Gastrocnemius medialis (tissue), 4 donors: ENCODE measurements around the gene ITFG1. TPM values are rescaled to one million over a fixed set of nuclear protein-coding genes. Genes with fewer than 3 reads are reported as not detected.

ENCODE experiments used
- ATAC-seq, 2 donors: fragments of 150-250 bp; one replicate each; pipeline ENCODE4 v1.9.1; 2016
- DNase-seq, 2 donors: peaks; one replicate each; pipeline ENCODE4 v3.0.0-alpha.2; 2019
- H3K27ac ChIP-seq, 4 donors: fragments of 200-600 bp; sonication (generic); 1 replicate in 1 of 4; 2 replicates in 3 of 4; pipeline ENCODE4 v1.5.1; 2016 to 2018; ENCODE audit warnings: mild to moderate bottlenecking in 2 of 4, moderate library complexity in 1 of 4
- H3K27me3 ChIP-seq, 3 donors: fragments of 200-600 bp; sonication (generic) in 2 of 3; 1 replicate in 1 of 3; 2 replicates in 2 of 3; pipeline versions ENCODE4 v1.5.1 to v1.6.0; 2016 to 2019; ENCODE audit warnings: mild to moderate bottlenecking in 1 of 3, moderate library complexity in 1 of 3
- H3K36me3 ChIP-seq, 2 donors: fragments of 200-600 bp; sonication (generic) in 1 of 2; one replicate each; pipeline ENCODE4 v1.5.1; 2017 to 2018
- H3K4me1 ChIP-seq, 2 donors: fragments of 200-600 bp; sonication (generic) in 1 of 2; one replicate each; pipeline ENCODE4 v1.5.1; 2016 to 2017; ENCODE audit warnings: mild to moderate bottlenecking in 2 of 2
- H3K4me3 ChIP-seq, 4 donors: fragments of 200-600 bp; sonication (generic) in 3 of 4; 1 replicate in 1 of 4; 2 replicates in 3 of 4; pipeline ENCODE4 v1.5.1; 2016 to 2019; ENCODE audit warnings: mild to moderate bottlenecking in 2 of 4
- H3K9me3 ChIP-seq, 3 donors: fragments of 200-600 bp; sonication (generic) in 2 of 3; 1 replicate in 1 of 3; 2 replicates in 2 of 3; pipeline ENCODE4 v1.5.1; 2016 to 2019
- POLR2A ChIP-seq, 2 donors: fragments of 450-650 bp; IDR thresholded peaks; one replicate each; pipeline ENCODE4 v1.6.1; 2017; ENCODE audit warnings: antibody characterized with exemption in 2 of 2, mild to moderate bottlenecking in 2 of 2, moderate library complexity in 2 of 2
- in situ Hi-C, 4 donors: fragments of 200-750 bp; cut with MboI; loops; one replicate each; pipeline versions ENCODE4 v1.15.0 to v1.8.0; 2017; ENCODE audit warnings: low sequenced_read_pairs in 4 of 4
- intact Hi-C: fragments of 100-400 bp; cut with DNase I; formaldehyde crosslinking; loops from one replicate; pipeline ENCODE4 v1.15.1; 2023; ENCODE audit warnings: low total_unique reads
- total RNA-seq, 4 donors: library from RNA; depleted of rRNA; stranded (reverse); fragments of >200 nt; gene quantifications; one replicate each; pipeline versions ENCODE4 v1.1.0 to v1.2.3, GENCODE V29; 2016
- TF ChIP-seq, protein P1 (sequence below), 5 experiments: fragments of 450-650 bp in 3 of 5; fragments of 200-600 bp in 2 of 5; sonication (generic) in 2 of 5; IDR thresholded peaks in 4 of 5; conservative IDR thresholded peaks in 1 of 5; 1 replicate in 4 of 5; 2 replicates in 1 of 5; pipeline ENCODE4 v1.5.1; 2016 to 2019; ENCODE audit warnings: antibody characterized with exemption in 5 of 5, mild to moderate bottlenecking in 3 of 5, moderate library complexity in 3 of 5

Gene ITFG1
- total RNA-seq, 4 donors from 2014 or later = 20.9 to 37.3 (median 28.6) TPM

DNA sequence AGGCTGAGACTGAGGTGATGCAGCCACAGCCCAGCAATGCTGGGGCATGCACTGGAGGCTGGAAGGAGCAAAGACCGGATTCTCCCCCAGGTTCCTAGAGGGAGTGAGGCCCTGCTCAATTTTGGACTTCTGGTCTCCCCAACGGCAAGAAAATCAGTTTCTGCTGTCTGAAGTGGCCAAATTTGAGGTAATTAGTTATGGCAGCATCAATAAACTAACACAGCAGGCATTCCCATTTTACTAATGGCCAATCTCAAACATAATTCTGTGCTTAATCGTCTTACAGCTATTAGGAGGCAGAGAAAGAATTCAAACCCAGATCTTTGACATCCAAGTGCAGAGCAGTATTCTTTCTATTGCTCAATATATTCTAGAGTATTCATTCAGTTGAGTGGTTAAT is 333.3 kb downstream of the ITFG1 start:
- Histone ChIP-seq H3K9me3 (no peaks in the 10 kb centered on the region), H3K27ac (no peak overlapping the region), H3K27me3 (no peaks in the 10 kb centered on the region), H3K4me3 (no peak overlapping the region), H3K4me1 (no peaks in the 10 kb centered on the region), H3K36me3 (no peaks in the 10 kb centered on the region)
- no peak for ATAC-seq
- intact Hi-C loops (no loop called here), in situ Hi-C loops (loop anchor here in 1 of 4 donors (25.0 kb wide), 1 partner anchor 1035 kb away; the partner anchor contains the start of gene ABCC12)
- TF ChIP-seq, protein P1, sequence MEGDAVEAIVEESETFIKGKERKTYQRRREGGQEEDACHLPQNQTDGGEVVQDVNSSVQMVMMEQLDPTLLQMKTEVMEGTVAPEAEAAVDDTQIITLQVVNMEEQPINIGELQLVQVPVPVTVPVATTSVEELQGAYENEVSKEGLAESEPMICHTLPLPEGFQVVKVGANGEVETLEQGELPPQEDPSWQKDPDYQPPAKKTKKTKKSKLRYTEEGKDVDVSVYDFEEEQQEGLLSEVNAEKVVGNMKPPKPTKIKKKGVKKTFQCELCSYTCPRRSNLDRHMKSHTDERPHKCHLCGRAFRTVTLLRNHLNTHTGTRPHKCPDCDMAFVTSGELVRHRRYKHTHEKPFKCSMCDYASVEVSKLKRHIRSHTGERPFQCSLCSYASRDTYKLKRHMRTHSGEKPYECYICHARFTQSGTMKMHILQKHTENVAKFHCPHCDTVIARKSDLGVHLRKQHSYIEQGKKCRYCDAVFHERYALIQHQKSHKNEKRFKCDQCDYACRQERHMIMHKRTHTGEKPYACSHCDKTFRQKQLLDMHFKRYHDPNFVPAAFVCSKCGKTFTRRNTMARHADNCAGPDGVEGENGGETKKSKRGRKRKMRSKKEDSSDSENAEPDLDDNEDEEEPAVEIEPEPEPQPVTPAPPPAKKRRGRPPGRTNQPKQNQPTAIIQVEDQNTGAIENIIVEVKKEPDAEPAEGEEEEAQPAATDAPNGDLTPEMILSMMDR (IDR thresholded peaks at IDR 0.05 in 4 of 5, conservative IDR thresholded peaks at IDR 0.05 in 1 of 5) = no peak
- DNase-seq = no peak

DNA sequence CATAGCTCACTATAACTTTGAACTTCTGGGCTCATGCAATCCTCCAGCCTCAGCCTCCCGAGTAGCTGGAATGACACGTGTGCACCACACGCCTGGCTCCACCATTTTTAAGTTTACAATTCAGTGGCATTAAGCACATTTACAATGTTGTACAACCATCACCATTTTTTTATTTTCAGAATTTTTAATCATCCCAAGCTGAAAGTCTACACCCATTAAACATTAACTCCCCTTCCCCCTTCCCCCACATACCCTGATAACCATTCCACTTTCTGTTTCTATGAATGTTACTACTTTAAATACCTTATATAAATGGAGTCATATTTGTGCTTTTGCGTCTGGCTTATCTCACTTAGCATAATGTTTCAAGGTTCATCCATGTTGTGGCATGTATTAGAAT is 335.1 kb downstream of the ITFG1 start:
- H3K4me3 ChIP-seq = no peak overlapping the region
- no peaks in the 10 kb centered on the region for H3K27me3 ChIP-seq
- TF ChIP-seq, protein P1 (IDR thresholded peaks at IDR 0.05 in 4 of 5, conservative IDR thresholded peaks at IDR 0.05 in 1 of 5) = no peak
- no peak for TF ChIP-seq POLR2A (IDR thresholded peaks at IDR 0.05)
- in situ Hi-C loops (loop anchor here in 1 of 4 donors (25.0 kb wide), 1 partner anchor 1037 kb away; the partner anchor contains the start of gene ABCC12), intact Hi-C loops (no loop called here)
- H3K9me3 ChIP-seq = no peaks in the 10 kb centered on the region
- no peaks in the 10 kb centered on the region for H3K4me1 ChIP-seq
- no peak overlapping the region for H3K27ac ChIP-seq
- H3K36me3 ChIP-seq = no peaks in the 10 kb centered on the region
- ATAC-seq (no peak), DNase-seq (no peak)

DNA sequence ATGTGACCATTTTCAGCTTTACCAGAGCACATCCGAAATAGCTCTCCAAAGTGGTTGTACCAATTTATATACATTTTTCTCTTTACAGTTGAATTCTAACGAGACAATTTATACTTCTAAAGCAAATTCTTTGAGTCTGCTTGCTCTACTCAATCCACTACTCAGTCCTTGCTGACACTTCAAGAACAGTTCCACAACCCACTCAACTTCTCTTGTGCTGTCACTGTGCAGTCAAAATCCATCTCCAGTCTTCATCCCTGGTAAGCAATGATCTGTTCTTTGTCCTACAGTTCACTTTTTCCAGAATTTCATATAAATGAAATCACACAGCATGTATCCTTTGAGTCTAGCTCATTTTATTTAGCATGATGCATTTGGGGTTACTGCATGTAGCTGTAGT is 347.7 kb downstream of the ITFG1 start:
- in situ Hi-C loops = no loop called here
- Histone ChIP-seq H3K9me3 (no peaks in the 10 kb centered on the region), H3K36me3 (no peaks in the 10 kb centered on the region), H3K27ac (no peak overlapping the region), H3K27me3 (no peaks in the 10 kb centered on the region), H3K4me1 (no peaks in the 10 kb centered on the region), H3K4me3 (no peak overlapping the region)
- no peak for ATAC-seq
- no peak for DNase-seq
- intact Hi-C loops = no loop called here
- TF ChIP-seq, protein P1 (IDR thresholded peaks at IDR 0.05 in 4 of 5, conservative IDR thresholded peaks at IDR 0.05 in 1 of 5) = no peak
- no peak for TF ChIP-seq POLR2A (IDR thresholded peaks at IDR 0.05)

DNA sequence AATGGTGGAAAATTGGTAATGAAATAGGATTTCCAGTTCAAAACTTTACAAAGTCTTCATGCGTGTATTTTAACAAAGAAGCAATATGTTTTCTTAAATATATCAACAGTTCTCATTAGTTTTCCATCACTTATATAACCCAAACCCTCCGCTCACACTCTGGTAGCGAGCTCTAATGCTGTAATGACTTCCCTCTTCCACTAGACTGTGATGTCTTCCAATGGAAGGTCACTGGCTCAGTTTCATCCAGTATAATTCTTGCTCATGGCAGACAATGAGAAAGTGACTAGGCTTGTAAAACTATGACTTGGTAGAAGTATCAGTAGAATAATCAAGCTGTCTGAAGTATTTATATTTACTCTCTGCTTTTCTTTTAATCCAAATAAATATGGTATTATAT is 349.9 kb downstream of the ITFG1 start:
- no peaks in the 10 kb centered on the region for H3K4me1 ChIP-seq
- no peaks in the 10 kb centered on the region for H3K9me3 ChIP-seq
- DNase-seq (no peak), ATAC-seq (no peak)
- intact Hi-C loops (no loop called here), in situ Hi-C loops (no loop called here)
- no peak overlapping the region for H3K4me3 ChIP-seq
- H3K27ac ChIP-seq = no peak overlapping the region
- no peaks in the 10 kb centered on the region for H3K36me3 ChIP-seq
- TF ChIP-seq POLR2A (IDR thresholded peaks at IDR 0.05) = no peak
- TF ChIP-seq, protein P1 (IDR thresholded peaks at IDR 0.05 in 4 of 5, conservative IDR thresholded peaks at IDR 0.05 in 1 of 5) = no peak
- no peaks in the 10 kb centered on the region for H3K27me3 ChIP-seq

DNA sequence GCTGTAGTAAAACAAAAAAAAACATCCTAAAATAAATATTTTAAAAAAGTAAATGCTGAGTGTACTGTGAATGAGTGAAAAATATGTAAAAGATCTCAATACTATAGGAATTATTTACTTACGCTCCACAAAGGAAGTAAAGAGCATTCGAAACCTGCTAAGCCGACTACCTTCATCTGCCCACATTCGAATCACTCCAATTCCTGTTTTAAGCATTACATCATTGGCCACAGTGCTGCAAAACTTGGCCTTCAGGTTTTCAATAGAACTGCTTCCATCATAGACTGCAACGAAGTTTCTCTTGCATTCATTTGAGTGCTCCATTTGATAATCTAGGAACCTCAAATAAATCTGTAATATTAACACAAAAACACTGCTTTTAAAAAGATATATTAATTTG is 351.5 kb downstream of the ITFG1 start:
- H3K4me3 ChIP-seq = no peak overlapping the region
- H3K9me3 ChIP-seq = no peaks in the 10 kb centered on the region
- no peaks in the 10 kb centered on the region for H3K36me3 ChIP-seq
- TF ChIP-seq POLR2A (IDR thresholded peaks at IDR 0.05) = no peak
- TF ChIP-seq, protein P1 (IDR thresholded peaks at IDR 0.05 in 4 of 5, conservative IDR thresholded peaks at IDR 0.05 in 1 of 5) = no peak
- DNase-seq (no peak), ATAC-seq (no peak)
- no peak overlapping the region for H3K27ac ChIP-seq
- H3K4me1 ChIP-seq = no peaks in the 10 kb centered on the region
- in situ Hi-C loops = no loop called here
- intact Hi-C loops = no loop called here
- no peaks in the 10 kb centered on the region for H3K27me3 ChIP-seq
